ENCODE data around the gene ADAMTS13. TPM values are rescaled to one million over a fixed set of nuclear protein-coding genes. Genes with fewer than 3 reads are reported as not detected.

Gene ADAMTS13
- total and polyA plus RNA-seq, 11 donors, result 0.64 to 5.8 (median 2.7) TPM

DNA sequence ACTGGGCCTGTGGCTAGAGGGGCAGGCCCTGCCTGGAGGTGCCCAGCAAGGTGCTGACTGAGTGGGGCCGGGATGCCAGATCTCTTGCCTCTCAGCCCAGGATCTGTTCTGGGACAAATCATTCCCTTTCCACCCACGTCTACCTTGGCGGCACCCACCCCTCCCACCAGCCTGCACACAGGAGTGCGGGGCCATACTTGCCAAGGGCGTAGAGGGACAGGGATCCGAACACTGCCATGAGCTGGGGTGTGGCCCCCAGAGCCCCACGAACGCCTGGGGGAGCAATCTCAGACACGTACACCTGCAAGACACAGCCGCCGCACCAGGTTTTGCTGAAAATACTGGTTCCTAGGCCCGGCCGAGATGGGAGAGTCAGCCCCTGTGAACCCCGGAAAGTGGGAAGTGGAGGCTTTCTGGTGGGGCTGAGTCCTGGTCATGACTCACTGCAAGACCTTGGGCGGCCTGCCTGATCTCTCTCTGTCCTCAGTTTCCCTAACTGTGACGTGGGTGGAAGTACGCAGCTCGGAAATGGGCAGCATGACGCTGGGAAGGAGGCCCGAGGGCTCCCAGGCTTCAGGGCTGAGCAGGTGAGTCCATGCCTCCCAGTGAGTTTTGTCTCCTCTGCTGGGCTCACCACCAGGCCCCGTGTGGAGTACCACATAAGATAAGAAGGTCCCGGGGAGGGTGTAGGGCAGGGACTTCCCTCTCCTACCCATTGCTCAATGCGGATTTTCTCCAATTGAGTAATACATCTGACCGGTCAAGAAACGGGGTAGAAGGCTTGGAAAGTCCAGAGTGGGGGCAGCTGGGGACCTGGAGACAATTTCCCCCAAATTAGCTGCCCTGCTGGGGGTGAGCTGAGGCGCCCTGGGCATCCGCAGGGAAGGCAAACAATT is 54.1 kb downstream of the ADAMTS13 start:
- H3K4me3 ChIP-seq, result peak overlapping the region in 1 of 12 donors; percentile 79
- WGBS, 4 donors, result 84 to 91% (median 89%) methylated on average over 22 to 27 of the region's 27 CpGs
- DNase-seq (no peak), ATAC-seq (no peak)
- intact Hi-C loops (cut with DNase I), result no loop called here
- no peak overlapping the region for H3K27ac ChIP-seq
- no peaks in the 10 kb centered on the region for H3K27me3 ChIP-seq
- TF ChIP-seq, protein P1, sequence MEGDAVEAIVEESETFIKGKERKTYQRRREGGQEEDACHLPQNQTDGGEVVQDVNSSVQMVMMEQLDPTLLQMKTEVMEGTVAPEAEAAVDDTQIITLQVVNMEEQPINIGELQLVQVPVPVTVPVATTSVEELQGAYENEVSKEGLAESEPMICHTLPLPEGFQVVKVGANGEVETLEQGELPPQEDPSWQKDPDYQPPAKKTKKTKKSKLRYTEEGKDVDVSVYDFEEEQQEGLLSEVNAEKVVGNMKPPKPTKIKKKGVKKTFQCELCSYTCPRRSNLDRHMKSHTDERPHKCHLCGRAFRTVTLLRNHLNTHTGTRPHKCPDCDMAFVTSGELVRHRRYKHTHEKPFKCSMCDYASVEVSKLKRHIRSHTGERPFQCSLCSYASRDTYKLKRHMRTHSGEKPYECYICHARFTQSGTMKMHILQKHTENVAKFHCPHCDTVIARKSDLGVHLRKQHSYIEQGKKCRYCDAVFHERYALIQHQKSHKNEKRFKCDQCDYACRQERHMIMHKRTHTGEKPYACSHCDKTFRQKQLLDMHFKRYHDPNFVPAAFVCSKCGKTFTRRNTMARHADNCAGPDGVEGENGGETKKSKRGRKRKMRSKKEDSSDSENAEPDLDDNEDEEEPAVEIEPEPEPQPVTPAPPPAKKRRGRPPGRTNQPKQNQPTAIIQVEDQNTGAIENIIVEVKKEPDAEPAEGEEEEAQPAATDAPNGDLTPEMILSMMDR (IDR thresholded peaks at IDR 0.05), result no peak
- TF ChIP-seq POLR2A (IDR thresholded peaks at IDR 0.05), result no peak
- H3K9me3 ChIP-seq, result no peaks in the 10 kb centered on the region
- peaks cover 0 to 66% (median 17%) of the 10 kb centered on the region in 12 donors for H3K4me1 ChIP-seq
- peaks cover 0 to 48% (median 3%) of the 10 kb centered on the region in 9 donors for H3K36me3 ChIP-seq

DNA sequence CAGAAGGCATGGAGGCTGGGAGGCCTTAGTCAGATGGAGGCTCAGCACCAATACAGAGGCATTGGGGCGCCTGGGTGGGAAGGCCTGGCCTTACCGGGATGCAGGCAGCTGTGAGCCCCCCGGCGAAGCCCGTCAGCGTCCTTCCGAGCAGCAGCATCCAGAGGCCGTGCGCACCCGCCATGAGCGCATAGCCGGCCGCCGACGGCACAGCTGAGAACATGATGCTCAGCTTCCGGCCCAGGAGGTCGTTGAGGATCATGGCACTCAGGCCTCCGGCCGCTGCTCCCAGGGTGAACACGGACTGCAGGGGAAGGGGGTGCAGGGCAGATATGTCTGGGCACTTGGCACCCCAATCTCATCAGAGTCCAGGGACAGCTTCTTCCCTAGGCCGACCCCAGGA is 54.8 kb downstream of the ADAMTS13 start:
- 95 to 97% (median 95%) methylated on average over 19 to 21 of the region's 21 CpGs for WGBS, 4 donors
- H3K4me1 ChIP-seq, result peaks cover 0 to 61% (median 17%) of the 10 kb centered on the region in 12 donors
- peak overlapping the region in 1 of 12 donors; percentile 79 for H3K4me3 ChIP-seq
- H3K27me3 ChIP-seq, result no peaks in the 10 kb centered on the region
- ATAC-seq, result no peak
- intact Hi-C loops (cut with DNase I), result no loop called here
- H3K9me3 ChIP-seq, result no peaks in the 10 kb centered on the region
- H3K36me3 ChIP-seq, result peaks cover 0 to 41% (median 3%) of the 10 kb centered on the region in 9 donors
- H3K27ac ChIP-seq, result no peak overlapping the region
- DNase-seq, result no peak
- no peak for TF ChIP-seq POLR2A (IDR thresholded peaks at IDR 0.05)
- TF ChIP-seq, protein P1 (IDR thresholded peaks at IDR 0.05), result no peak

DNA sequence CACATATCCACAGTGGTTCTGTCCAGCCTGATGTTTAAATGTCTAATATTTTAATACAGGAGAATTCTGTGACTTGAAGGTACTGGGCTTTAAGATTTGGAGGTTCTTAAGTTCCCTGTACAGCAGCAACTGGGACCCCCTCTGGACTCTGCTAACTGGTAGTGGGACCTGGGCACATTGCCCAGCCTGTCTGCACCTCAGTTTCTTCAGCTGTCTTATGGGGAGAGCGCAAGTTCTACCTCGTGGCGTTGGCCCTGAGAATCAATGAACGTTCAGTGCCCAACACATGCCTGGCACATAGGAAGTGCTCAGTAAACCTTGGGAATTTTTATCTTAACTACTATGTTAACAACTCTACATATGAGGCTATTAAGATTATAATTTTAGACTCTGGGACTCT is 55.3 kb downstream of the ADAMTS13 start:
- peaks cover 0 to 61% (median 17%) of the 10 kb centered on the region in 12 donors for H3K4me1 ChIP-seq
- no peak for TF ChIP-seq POLR2A (IDR thresholded peaks at IDR 0.05)
- TF ChIP-seq, protein P1 (IDR thresholded peaks at IDR 0.05), result no peak
- H3K4me3 ChIP-seq, result peak overlapping the region in 1 of 12 donors; percentile 79
- H3K27me3 ChIP-seq, result no peaks in the 10 kb centered on the region
- ATAC-seq (no peak), DNase-seq (peak in 1 of 5 donors; percentile 11)
- H3K27ac ChIP-seq, result peak overlapping the region in 3 of 12 donors; percentile 12 to 84 (median 83)
- intact Hi-C loops (cut with DNase I), result no loop called here
- H3K36me3 ChIP-seq, result peaks cover 0 to 36% (median 3%) of the 10 kb centered on the region in 9 donors
- no peaks in the 10 kb centered on the region for H3K9me3 ChIP-seq
- 91 to 100% (median 92%) methylated on average over 4 of the region's 4 CpGs for WGBS, 4 donors

Data from heart left ventricle (tissue), 16 donors.